Activated naive CD4-positive, alpha-beta T cell treated with anti-CD3 and anti-CD28 coated beads, Interleukin-2, amount 50 U/mL, for 16 hours (primary cell): ENCODE results near the gene PODXL.
"Not testable (repeated sequence)": the region's sequence is repeated elsewhere in the genome, so short reads cannot be mapped to it uniquely, and the experiment has no call there.

Experiments used
- DNase-seq: peaks from one replicate; pipeline ENCODE4 v3.0.0-alpha.2; 2020

The PODXL gene

GRCh38 chr7:131487217-131487616 is 69.2 kb downstream of the PODXL start:
- no peak for DNase-seq

GRCh38 chr7:131486346-131486745 is 70.1 kb downstream of the PODXL start:
- no peak for DNase-seq

GRCh38 chr7:131483586-131483985 is 72.8 kb downstream of the PODXL start:
- DNase-seq, result no peak

- no peak for DNase-seq
Observed at GRCh38 chr7:131482800-131483199, 73.6 kb downstream of the PODXL start.

GRCh38 chr7:131480384-131481315 is 75.8 kb downstream of the PODXL start:
- DNase-seq, result no peak

- no peak for DNase-seq
Observed at GRCh38 chr7:131476740-131477139, 79.7 kb downstream of the PODXL start.

- no peak for DNase-seq
Observed at GRCh38 chr7:131471250-131472004, 85.0 kb downstream of the PODXL start.

- no peak for DNase-seq
Observed at GRCh38 chr7:131467788-131468187, 88.6 kb downstream of the PODXL start.

- no peak for DNase-seq
Observed at GRCh38 chr7:131466735-131467365, 89.6 kb downstream of the PODXL start.

- not testable (repeated sequence) for DNase-seq
Observed at GRCh38 chr7:131462715-131463114, 93.7 kb downstream of the PODXL start.

- DNase-seq, result no peak
Observed at GRCh38 chr7:131462059-131462458, 94.4 kb downstream of the PODXL start.

GRCh38 chr7:131459256-131459655 is 97.2 kb downstream of the PODXL start:
- no peak for DNase-seq

GRCh38 chr7:131456338-131456737 is 100.1 kb downstream of the PODXL start:
- DNase-seq, result no peak

- no peak for DNase-seq
Observed at GRCh38 chr7:131455546-131455945, 100.9 kb downstream of the PODXL start.

GRCh38 chr7:131455001-131455400 is 101.4 kb downstream of the PODXL start:
- DNase-seq, result no peak

- no peak for DNase-seq
Observed at GRCh38 chr7:131454498-131454897, 101.9 kb downstream of the PODXL start.
